K562 (cell line): ENCODE results near the gene CDKN2C. TPM values are rescaled to one million over a fixed set of nuclear protein-coding genes. Genes with fewer than 3 reads are reported as not detected.

Experiments used
- BACH1 ChIP-seq: fragments of 200-800 bp; sonication (Bioruptor generic); IDR thresholded peaks from 2 replicates; pipeline ENCODE4 v1.6.1; 2016; ENCODE audit warnings: missing genetic modification characterization, missing compliant biosample characterization
- CCNT2 ChIP-seq: IDR thresholded peaks from 2 replicates; pipeline ENCODE4 v1.6.1; 2011; ENCODE audit warnings: borderline replicate concordance, low read depth, mild to moderate bottlenecking, moderate library complexity, mixed read lengths, low read length; ENCODE audit not compliant: insufficient read length; ENCODE audit errors: extremely low read depth
- CTBP1 ChIP-seq: fragments of 450-650 bp; IDR thresholded peaks from 2 replicates; pipeline ENCODE4 v1.6.1; 2016; ENCODE audit warnings: borderline replicate concordance
- EP400 ChIP-seq: fragments of 450-650 bp; IDR thresholded peaks from 2 replicates; pipeline ENCODE4 v1.6.1; 2017; ENCODE audit warnings: antibody characterized with exemption, mild to moderate bottlenecking, moderate library complexity
- ESRRA ChIP-seq: fragments of 450-650 bp; IDR thresholded peaks from 2 replicates; pipeline ENCODE4 v1.6.1; 2014; ENCODE audit warnings: low read depth, mild to moderate bottlenecking, moderate library complexity, borderline replicate concordance
- GABPA ChIP-seq: fragments of 200-800 bp; sonication (Bioruptor generic); conservative IDR thresholded peaks from 2 replicates; pipeline ENCODE4 v1.6.1; 2016; ENCODE audit warnings: low read depth, missing genetic modification characterization, missing compliant biosample characterization
- GABPB2 ChIP-seq: fragments of 250-450 bp; sonication (Bioruptor Pico); conservative IDR thresholded peaks from 2 replicates; pipeline ENCODE4 v1.5.1; 2021; ENCODE audit warnings: mild to moderate bottlenecking
- GTF2E2 ChIP-seq: fragments of 200-800 bp; sonication (Bioruptor generic); IDR thresholded peaks from 2 replicates; pipeline ENCODE4 v1.6.1; 2016; ENCODE audit warnings: missing genetic modification characterization, missing compliant biosample characterization
- HIVEP1 ChIP-seq: fragments of 250-450 bp; sonication (Bioruptor Pico); IDR thresholded peaks from 2 replicates; pipeline ENCODE4 v1.4.0; 2020; ENCODE audit warnings: mild to moderate bottlenecking
- MTF1 ChIP-seq: fragments of 250-450 bp; sonication (Bioruptor Pico); IDR thresholded peaks from 2 replicates; pipeline ENCODE4 v1.9.0; 2021; ENCODE audit warnings: moderate library complexity, mild to moderate bottlenecking, inconsistent platforms, borderline replicate concordance
- MXD1 ChIP-seq: fragments of 250-450 bp; sonication (Bioruptor Pico); IDR thresholded peaks from 2 replicates; pipeline ENCODE4 v1.8.0; 2021; ENCODE audit warnings: borderline replicate concordance, mild to moderate bottlenecking, moderate library complexity; ENCODE audit not compliant: poor library complexity, severe bottlenecking
- NFATC3 ChIP-seq: fragments of 450-650 bp; IDR thresholded peaks from 2 replicates; pipeline ENCODE4 v1.6.1; 2017; ENCODE audit warnings: mild to moderate bottlenecking
- NFXL1 ChIP-seq: fragments of 450-650 bp; formaldehyde crosslinking; IDR thresholded peaks from 2 replicates; pipeline ENCODE4 v1.4.0; 2021; ENCODE audit warnings: mild to moderate bottlenecking
- RBM34 ChIP-seq: fragments of 200-400 bp; formaldehyde crosslinking; IDR thresholded peaks from 2 replicates; pipeline ENCODE4 v1.6.1; 2018; ENCODE audit warnings: low read length, borderline replicate concordance; ENCODE audit not compliant: insufficient read depth
- RFX5 ChIP-seq: IDR thresholded peaks from 2 replicates; pipeline ENCODE4 v1.6.1; 2011; ENCODE audit warnings: low read depth, mild to moderate bottlenecking, improper control_type of control experiment, low read length
- SMARCB1 ChIP-seq: IDR thresholded peaks from 2 replicates; pipeline ENCODE4 v1.6.1; 2011; ENCODE audit warnings: improper control_type of control experiment, low read depth; ENCODE audit not compliant: insufficient read length
- SMARCE1 ChIP-seq: fragments of 450-650 bp; IDR thresholded peaks from 2 replicates; pipeline ENCODE4 v1.7.1; 2016; ENCODE audit warnings: mild to moderate bottlenecking
- TARDBP ChIP-seq: fragments of 450-650 bp; IDR thresholded peaks from 2 replicates; pipeline ENCODE4 v1.6.1; 2016
- TCFL5 ChIP-seq: fragments of 250-450 bp; sonication (Bioruptor Pico); conservative IDR thresholded peaks from 2 replicates; pipeline ENCODE4 v1.6.1; 2021; ENCODE audit warnings: mild to moderate bottlenecking, moderate library complexity, matching md5 sums
- TEAD1 ChIP-seq, 2 experiments: fragments of 450-650 bp in 1 of 2; sonication (generic) in 1 of 2; formaldehyde crosslinking; IDR thresholded peaks; 2 replicates each; pipeline versions ENCODE4 v1.4.0 to v1.8.0; 2020 to 2022; ENCODE audit warnings: mild to moderate bottlenecking in 2 of 2, missing genetic modification reagents in 1 of 2
- ZBTB8A ChIP-seq: fragments of 450-650 bp; IDR thresholded peaks from 2 replicates; pipeline ENCODE4 v1.6.1; 2018; ENCODE audit warnings: mild to moderate bottlenecking, moderate library complexity; ENCODE audit not compliant: partially characterized antibody
- ZC3H8 ChIP-seq: fragments of 450-650 bp; IDR thresholded peaks from 2 replicates; pipeline ENCODE4 v1.6.1; 2017
- ZNF134 ChIP-seq: fragments of 250-450 bp; sonication (Bioruptor Pico); conservative IDR thresholded peaks from 2 replicates; pipeline ENCODE4 v1.4.0; 2020
- ZNF655 ChIP-seq: fragments of 250-450 bp; sonication (Bioruptor Pico); IDR thresholded peaks from 2 replicates; pipeline ENCODE4 v1.5.0; 2021
- ZNF780A ChIP-seq: fragments of 250-450 bp; sonication (Bioruptor Pico); IDR thresholded peaks from 2 replicates; pipeline ENCODE4 v1.5.0; 2021; ENCODE audit warnings: mild to moderate bottlenecking
- polyA plus RNA-seq, 8 experiments: library from polyadenylated mRNA; depleted of rRNA in 4 of 8; stranded (reverse) in 5 of 8; unstranded in 3 of 8; fragments of >200 nt; fragmentation: Nextera tagmentation in 2 of 8; fragmentation: Illumina TruSeq in 1 of 8; extraction: Ambion mirVana in 2 of 8; extraction: Trizol in 1 of 8; gene quantifications; 2 replicates each; pipeline versions ENCODE4 v1.2.1 to v1.2.3, GENCODE V29; 2011 to 2014; ENCODE audit warnings: inconsistent platforms in 1 of 8, missing spikeins in 1 of 8
- total RNA-seq, 7 experiments: library from RNA; depleted of rRNA in 6 of 7; stranded (reverse); fragments of >200 nt in 6 of 7; fragmentation: Illumina TruSeq in 2 of 7; extraction: Trizol in 2 of 7; gene quantifications; 2 replicates each; pipeline versions ENCODE4 v1.2.1 to v1.2.3, GENCODE V29; 2011 to 2021; ENCODE audit warnings: low replicate concordance in 1 of 7
- TF ChIP-seq, protein P1 (sequence below): fragments of 450-650 bp; IDR thresholded peaks from 2 replicates; pipeline ENCODE4 v1.6.1; 2014; ENCODE audit warnings: low read depth, mild to moderate bottlenecking, moderate library complexity, borderline replicate concordance
- TF ChIP-seq, protein P2 (sequence below): fragments of 250-450 bp; sonication (Bioruptor Pico); IDR thresholded peaks from 2 replicates; pipeline ENCODE4 v1.4.0; 2020; ENCODE audit warnings: mild to moderate bottlenecking, moderate library complexity

The CDKN2C gene
- total and polyA plus RNA-seq, 9 of the 15 experiments (the other 6 are each of a cell fraction or from before 2014, with no cell fraction given), result 11.9 to 74.3 (median 45.9) TPM

GRCh38 chr1:50959303-50959912 lies 10.6 kb upstream of the CDKN2C start (continued):
- TF ChIP-seq GABPA, result no peak
- no peak for TF ChIP-seq ESRRA
- TF ChIP-seq ZC3H8, result no peak
- TF ChIP-seq CTBP1, result no peak
- peak; percentile 48; the same call in 1 of the 2 replicates for TF ChIP-seq TARDBP
- no peak for TF ChIP-seq RFX5
- no peak for TF ChIP-seq EP400
- no peak for TF ChIP-seq ZNF134
- TF ChIP-seq ZNF655 (CRISPR knock-in tag), result no peak
- no peak for TF ChIP-seq ZNF780A (CRISPR knock-in tag)
- no peak for TF ChIP-seq NFXL1 (CRISPR knock-in tag)
- no peak for TF ChIP-seq MTF1 (CRISPR knock-in tag)
- peak; percentile 78; the same call in 1 of the 2 replicates for TF ChIP-seq NFATC3
- TF ChIP-seq HIVEP1, result no peak
- no peak for TF ChIP-seq CCNT2
- no peak for TF ChIP-seq GABPB2 (CRISPR knock-in tag)
- no peak for TF ChIP-seq RBM34
- no peak for TF ChIP-seq GTF2E2 (tag)
- TF ChIP-seq, protein P1, sequence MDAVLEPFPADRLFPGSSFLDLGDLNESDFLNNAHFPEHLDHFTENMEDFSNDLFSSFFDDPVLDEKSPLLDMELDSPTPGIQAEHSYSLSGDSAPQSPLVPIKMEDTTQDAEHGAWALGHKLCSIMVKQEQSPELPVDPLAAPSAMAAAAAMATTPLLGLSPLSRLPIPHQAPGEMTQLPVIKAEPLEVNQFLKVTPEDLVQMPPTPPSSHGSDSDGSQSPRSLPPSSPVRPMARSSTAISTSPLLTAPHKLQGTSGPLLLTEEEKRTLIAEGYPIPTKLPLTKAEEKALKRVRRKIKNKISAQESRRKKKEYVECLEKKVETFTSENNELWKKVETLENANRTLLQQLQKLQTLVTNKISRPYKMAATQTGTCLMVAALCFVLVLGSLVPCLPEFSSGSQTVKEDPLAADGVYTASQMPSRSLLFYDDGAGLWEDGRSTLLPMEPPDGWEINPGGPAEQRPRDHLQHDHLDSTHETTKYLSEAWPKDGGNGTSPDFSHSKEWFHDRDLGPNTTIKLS, result peak; percentile 36; the same call in 1 of the 2 replicates
- TF ChIP-seq, protein P2, sequence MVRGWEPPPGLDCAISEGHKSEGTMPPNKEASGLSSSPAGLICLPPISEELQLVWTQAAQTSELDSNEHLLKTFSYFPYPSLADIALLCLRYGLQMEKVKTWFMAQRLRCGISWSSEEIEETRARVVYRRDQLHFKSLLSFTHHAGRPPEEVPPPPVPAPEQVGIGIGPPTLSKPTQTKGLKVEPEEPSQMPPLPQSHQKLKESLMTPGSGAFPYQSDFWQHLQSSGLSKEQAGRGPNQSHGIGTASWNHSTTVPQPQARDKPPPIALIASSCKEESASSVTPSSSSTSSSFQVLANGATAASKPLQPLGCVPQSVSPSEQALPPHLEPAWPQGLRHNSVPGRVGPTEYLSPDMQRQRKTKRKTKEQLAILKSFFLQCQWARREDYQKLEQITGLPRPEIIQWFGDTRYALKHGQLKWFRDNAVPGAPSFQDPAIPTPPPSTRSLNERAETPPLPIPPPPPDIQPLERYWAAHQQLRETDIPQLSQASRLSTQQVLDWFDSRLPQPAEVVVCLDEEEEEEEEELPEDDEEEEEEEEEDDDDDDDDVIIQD (CRISPR knock-in tag), result no peak
- TF ChIP-seq MXD1 (CRISPR knock-in tag), result no peak
- no peak for TF ChIP-seq ZBTB8A
- TF ChIP-seq SMARCB1, result no peak
- TF ChIP-seq TEAD1 (CRISPR knock-in tag; IDR thresholded peaks at IDR 0.05), result no peak; a peak in 1 of 4 replicates
- no peak for TF ChIP-seq BACH1 (tag)
- no peak for TF ChIP-seq TCFL5 (CRISPR knock-in tag)
- no peak; the same call in 1 of the 2 replicates for TF ChIP-seq SMARCE1
